ENCODE data around the gene IL23A. TPM values are rescaled to one million over a fixed set of nuclear protein-coding genes. Genes with fewer than 3 reads are reported as not detected.

The IL23A gene
- total RNA-seq, 2 donors from 2014 or later, result not detected

- WGBS, 2 donors, result 11 to 31% methylated on average over 1 of the region's 1 CpG
- intact Hi-C loops (cut with DNase I), result no loop called here
- H3K27me3 ChIP-seq, result no peaks in the 10 kb centered on the region
- no peak for TF ChIP-seq POLR2A (IDR thresholded peaks at IDR 0.05)
- no peak for TF ChIP-seq CTCF (IDR thresholded peaks at IDR 0.05)
- H3K36me3 ChIP-seq (replicated peaks in 1 of 2; ENCODE audit: insufficient read depth in 1 of 2, low read depth in 2 of 2), result no peaks in the 10 kb centered on the region
- DNase-seq (no peak), ATAC-seq (no peak)
- no peak overlapping the region for H3K27ac ChIP-seq
- H3K4me1 ChIP-seq, result no peaks in the 10 kb centered on the region
- H3K4me3 ChIP-seq, result no peak overlapping the region
- no peaks in the 10 kb centered on the region for H3K9me3 ChIP-seq
Measured at GRCh38 chr12:56377989-56378316, 39.3 kb downstream of the IL23A start.

GRCh38 chr12:56382611-56383010, 43.9 kb downstream of the IL23A start:
- TF ChIP-seq CTCF (IDR thresholded peaks at IDR 0.05) (no peak), POLR2A (IDR thresholded peaks at IDR 0.05) (no peak)
- no peaks in the 10 kb centered on the region for H3K9me3 ChIP-seq
- 83% methylated on average over 16 of the region's 16 CpGs for WGBS, 2 donors

GRCh38 chr12:56385873-56386272, 47.2 kb downstream of the IL23A start:
- H3K27ac ChIP-seq, result no peak overlapping the region
- H3K9me3 ChIP-seq, result no peaks in the 10 kb centered on the region
- WGBS, 2 donors, result 81 to 82% methylated on average over 1 of the region's 1 CpG
- intact Hi-C loops (cut with DNase I), result no loop called here
- H3K4me1 ChIP-seq, result no peaks in the 10 kb centered on the region
- ATAC-seq (no peak), DNase-seq (peak; percentile 41 to 60 (median 52))
- no peaks in the 10 kb centered on the region for H3K27me3 ChIP-seq
- TF ChIP-seq POLR2A (IDR thresholded peaks at IDR 0.05), result no peak
- peak in 1 of 7 experiments; percentile 8 for TF ChIP-seq CTCF (IDR thresholded peaks at IDR 0.05)
- H3K4me3 ChIP-seq, result no peak overlapping the region
- H3K36me3 ChIP-seq (replicated peaks in 1 of 2; ENCODE audit: insufficient read depth in 1 of 2, low read depth in 2 of 2), result no peaks in the 10 kb centered on the region

More at GRCh38 chr12:56382611-56383010, 43.9 kb downstream of the IL23A start:
- no peaks in the 10 kb centered on the region for H3K4me1 ChIP-seq
- no peak overlapping the region for H3K4me3 ChIP-seq
- H3K36me3 ChIP-seq (replicated peaks in 1 of 2; ENCODE audit: insufficient read depth in 1 of 2, low read depth in 2 of 2), result no peaks in the 10 kb centered on the region
- intact Hi-C loops (cut with DNase I), result no loop called here
- ATAC-seq (no peak), DNase-seq (no peak)
- H3K27me3 ChIP-seq, result no peaks in the 10 kb centered on the region
- no peak overlapping the region for H3K27ac ChIP-seq

- TF ChIP-seq CTCF (IDR thresholded peaks at IDR 0.05), result no peak
- TF ChIP-seq POLR2A (IDR thresholded peaks at IDR 0.05), result no peak
- Histone ChIP-seq H3K36me3 (replicated peaks in 1 of 2; ENCODE audit: insufficient read depth in 1 of 2, low read depth in 2 of 2) (no peaks in the 10 kb centered on the region), H3K27ac (no peak overlapping the region), H3K9me3 (no peaks in the 10 kb centered on the region), H3K27me3 (no peaks in the 10 kb centered on the region), H3K4me3 (no peak overlapping the region), H3K4me1 (no peaks in the 10 kb centered on the region)
- 67 to 70% methylated on average over 7 of the region's 7 CpGs for WGBS, 2 donors
- DNase-seq (no peak), ATAC-seq (no peak)
- intact Hi-C loops (cut with DNase I), result no loop called here
Measured at GRCh38 chr12:56387152-56387736, 48.6 kb downstream of the IL23A start.

GRCh38 chr12:56389412-56389811, 50.7 kb downstream of the IL23A start:
- 77 to 97% methylated on average over 5 of the region's 5 CpGs for WGBS, 2 donors
- intact Hi-C loops (cut with DNase I), result no loop called here
- DNase-seq (no peak), ATAC-seq (no peak)
- H3K9me3 ChIP-seq, result no peaks in the 10 kb centered on the region
- no peaks in the 10 kb centered on the region for H3K27me3 ChIP-seq
- no peak overlapping the region for H3K27ac ChIP-seq
- TF ChIP-seq CTCF (IDR thresholded peaks at IDR 0.05), result no peak
- TF ChIP-seq POLR2A (IDR thresholded peaks at IDR 0.05), result no peak
- H3K4me3 ChIP-seq, result no peak overlapping the region
- H3K4me1 ChIP-seq, result no peaks in the 10 kb centered on the region
- H3K36me3 ChIP-seq (replicated peaks in 1 of 2; ENCODE audit: insufficient read depth in 1 of 2, low read depth in 2 of 2), result no peaks in the 10 kb centered on the region

Measured in body of pancreas (tissue), 4 donors.